ENCODE data around the gene NHS.

The NHS gene

DNA sequence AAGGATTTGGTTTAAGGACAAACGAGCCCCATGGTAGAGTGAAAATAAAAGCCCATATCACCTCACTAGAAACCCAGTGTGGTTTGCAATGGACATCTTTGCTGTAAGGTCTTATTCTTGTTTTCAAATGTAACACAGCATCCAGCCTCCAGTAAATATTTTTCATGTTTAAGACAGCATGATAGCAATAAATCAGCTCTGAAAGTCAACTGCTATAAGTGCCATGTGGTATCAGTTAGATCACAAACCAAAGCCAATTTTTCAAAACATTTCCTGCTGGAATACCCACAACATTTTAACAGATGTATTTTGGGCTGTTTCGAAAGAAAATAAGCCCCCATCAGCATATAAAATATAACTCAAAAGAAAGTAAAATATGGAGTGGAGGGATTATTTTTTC lies 338.3 kb downstream of the NHS start:
- Histone ChIP-seq H3K4me1 (ENCODE audit: low read length) (no peaks in the 10 kb centered on the region), H3K27ac (ENCODE audit: low read length) (no peak overlapping the region), H3K4me2 (ENCODE audit: low read depth, low read length) (no peak overlapping the region), H3K79me2 (ENCODE audit: low read length) (no peaks in the 10 kb centered on the region), H3K27me3 (replicated peaks; ENCODE audit: insufficient read depth, low read length) (no peaks in the 10 kb centered on the region), H3K9me3 (replicated peaks; ENCODE audit: insufficient read depth, low read length) (no peaks in the 10 kb centered on the region), H4K20me1 (ENCODE audit: insufficient read depth, low read length) (no peaks in the 10 kb centered on the region), H3K9ac (ENCODE audit: low read length) (no peak overlapping the region), H2AFZ (ENCODE audit: low read length) (no peak overlapping the region), H3F3A (ENCODE audit: insufficient read depth, low read length) (no peaks in the 10 kb centered on the region), H3K4me3 (ENCODE audit: low read length) (no peak overlapping the region), H3K36me3 (replicated peaks; ENCODE audit: insufficient read depth, low read length) (no peaks in the 10 kb centered on the region), H3K9me2 (replicated peaks; ENCODE audit: insufficient read depth, low read length) (no peaks in the 10 kb centered on the region)
- DNase-seq: no peak
- TF ChIP-seq EZH2phosphoT487 (IDR thresholded peaks at IDR 0.05; ENCODE audit: low read length) (no peak), EZH2 (optimal IDR thresholded peaks at IDR 0.05; ENCODE audit: low read depth, low read length) (no peak)
- TF ChIP-seq, protein P1, sequence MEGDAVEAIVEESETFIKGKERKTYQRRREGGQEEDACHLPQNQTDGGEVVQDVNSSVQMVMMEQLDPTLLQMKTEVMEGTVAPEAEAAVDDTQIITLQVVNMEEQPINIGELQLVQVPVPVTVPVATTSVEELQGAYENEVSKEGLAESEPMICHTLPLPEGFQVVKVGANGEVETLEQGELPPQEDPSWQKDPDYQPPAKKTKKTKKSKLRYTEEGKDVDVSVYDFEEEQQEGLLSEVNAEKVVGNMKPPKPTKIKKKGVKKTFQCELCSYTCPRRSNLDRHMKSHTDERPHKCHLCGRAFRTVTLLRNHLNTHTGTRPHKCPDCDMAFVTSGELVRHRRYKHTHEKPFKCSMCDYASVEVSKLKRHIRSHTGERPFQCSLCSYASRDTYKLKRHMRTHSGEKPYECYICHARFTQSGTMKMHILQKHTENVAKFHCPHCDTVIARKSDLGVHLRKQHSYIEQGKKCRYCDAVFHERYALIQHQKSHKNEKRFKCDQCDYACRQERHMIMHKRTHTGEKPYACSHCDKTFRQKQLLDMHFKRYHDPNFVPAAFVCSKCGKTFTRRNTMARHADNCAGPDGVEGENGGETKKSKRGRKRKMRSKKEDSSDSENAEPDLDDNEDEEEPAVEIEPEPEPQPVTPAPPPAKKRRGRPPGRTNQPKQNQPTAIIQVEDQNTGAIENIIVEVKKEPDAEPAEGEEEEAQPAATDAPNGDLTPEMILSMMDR (IDR thresholded peaks at IDR 0.05; ENCODE audit: low read length): no peak

- Histone ChIP-seq H3K4me1 (ENCODE audit: low read length) (no peaks in the 10 kb centered on the region), H4K20me1 (ENCODE audit: insufficient read depth, low read length) (no peaks in the 10 kb centered on the region), H3K4me2 (ENCODE audit: low read depth, low read length) (no peak overlapping the region), H3K4me3 (ENCODE audit: low read length) (no peak overlapping the region), H2AFZ (ENCODE audit: low read length) (no peak overlapping the region), H3K36me3 (replicated peaks; ENCODE audit: insufficient read depth, low read length) (no peaks in the 10 kb centered on the region), H3K9ac (ENCODE audit: low read length) (no peak overlapping the region), H3F3A (ENCODE audit: insufficient read depth, low read length) (no peaks in the 10 kb centered on the region), H3K79me2 (ENCODE audit: low read length) (no peaks in the 10 kb centered on the region), H3K27ac (ENCODE audit: low read length) (no peak overlapping the region), H3K9me3 (replicated peaks; ENCODE audit: insufficient read depth, low read length) (no peaks in the 10 kb centered on the region), H3K27me3 (replicated peaks; ENCODE audit: insufficient read depth, low read length) (no peaks in the 10 kb centered on the region), H3K9me2 (replicated peaks; ENCODE audit: insufficient read depth, low read length) (no peaks in the 10 kb centered on the region)
- DNase-seq: no peak
- TF ChIP-seq, protein P1 (IDR thresholded peaks at IDR 0.05; ENCODE audit: low read length): no peak
- TF ChIP-seq EZH2phosphoT487 (IDR thresholded peaks at IDR 0.05; ENCODE audit: low read length) (no peak), EZH2 (optimal IDR thresholded peaks at IDR 0.05; ENCODE audit: low read depth, low read length) (no peak)
Measured at GRCh38 chrX:17718649-17719165, 343.7 kb downstream of the NHS start.

GRCh38 chrX:17719711-17720110 lies 344.7 kb downstream of the NHS start:
- Histone ChIP-seq H3K4me3 (ENCODE audit: low read length) (no peak overlapping the region), H3K4me2 (ENCODE audit: low read depth, low read length) (no peak overlapping the region), H4K20me1 (ENCODE audit: insufficient read depth, low read length) (no peaks in the 10 kb centered on the region), H3K9me3 (replicated peaks; ENCODE audit: insufficient read depth, low read length) (no peaks in the 10 kb centered on the region), H3K9me2 (replicated peaks; ENCODE audit: insufficient read depth, low read length) (no peaks in the 10 kb centered on the region), H3K79me2 (ENCODE audit: low read length) (no peaks in the 10 kb centered on the region), H3K27me3 (replicated peaks; ENCODE audit: insufficient read depth, low read length) (no peaks in the 10 kb centered on the region), H3K27ac (ENCODE audit: low read length) (no peak overlapping the region), H3K36me3 (replicated peaks; ENCODE audit: insufficient read depth, low read length) (no peaks in the 10 kb centered on the region), H3K4me1 (ENCODE audit: low read length) (no peaks in the 10 kb centered on the region), H3F3A (ENCODE audit: insufficient read depth, low read length) (no peaks in the 10 kb centered on the region), H2AFZ (ENCODE audit: low read length) (no peak overlapping the region), H3K9ac (ENCODE audit: low read length) (no peak overlapping the region)
- no peak for TF ChIP-seq EZH2 (optimal IDR thresholded peaks at IDR 0.05; ENCODE audit: low read depth, low read length)
- no peak for TF ChIP-seq EZH2phosphoT487 (IDR thresholded peaks at IDR 0.05; ENCODE audit: low read length)
- TF ChIP-seq, protein P1 (IDR thresholded peaks at IDR 0.05; ENCODE audit: low read length): no peak
- no peak for DNase-seq
